GM23338 (cell line): ENCODE data around the gene P3H4. TPM values are rescaled to one million over a fixed set of nuclear protein-coding genes. Genes with fewer than 3 reads are reported as not detected.
A peak's percentile ranks its signal among the peaks of the same experiment; 100 is the strongest.

Experiments
- ATAC-seq: fragments of 200-7000 bp; cut with Tn5 transposase; 3 replicates; pipeline ENCODE4 v1.9.1; 2020
- DNase-seq: peaks from one replicate; pipeline ENCODE4 v3.0.0-alpha.2; 2015; ENCODE audit warnings: low spot score
- H2AFZ ChIP-seq: fragments of 200-600 bp; sonication (generic); 2 replicates; pipeline ENCODE4 v1.8.0; 2016; ENCODE audit warnings: antibody characterized with exemption, mild to moderate bottlenecking, moderate library complexity
- H3F3A ChIP-seq: fragments of 200-600 bp; sonication (generic); replicated peaks from 2 replicates; pipeline ENCODE4 v1.8.0; 2017; ENCODE audit warnings: antibody characterized with exemption, mixed run types, low read depth
- H3K27ac ChIP-seq: fragments of 200-600 bp; sonication (generic); 2 replicates; pipeline ENCODE4 v1.6.1; 2016; ENCODE audit warnings: low read depth
- H3K27me3 ChIP-seq: fragments of 200-600 bp; sonication (generic); 2 replicates; pipeline ENCODE4 v1.8.0; 2016; ENCODE audit warnings: mild to moderate bottlenecking, mixed run types, moderate library complexity; ENCODE audit not compliant: insufficient read depth
- H3K36me3 ChIP-seq: fragments of 200-600 bp; sonication (generic); 2 replicates; pipeline ENCODE4 v1.8.0; 2016; ENCODE audit warnings: mild to moderate bottlenecking; ENCODE audit not compliant: insufficient read depth
- H3K4me1 ChIP-seq: fragments of 200-600 bp; sonication (generic); 2 replicates; pipeline ENCODE4 v1.8.0; 2016; ENCODE audit warnings: mild to moderate bottlenecking, moderate library complexity; ENCODE audit not compliant: insufficient read depth
- H3K4me2 ChIP-seq: fragments of 200-600 bp; sonication (generic); 2 replicates; pipeline ENCODE4 v1.7.1; 2017; ENCODE audit warnings: mixed run types
- H3K4me3 ChIP-seq: fragments of 200-600 bp; sonication (generic); 2 replicates; pipeline ENCODE4 v1.6.1; 2016; ENCODE audit warnings: mixed run types
- H3K79me2 ChIP-seq: fragments of 200-600 bp; sonication (generic); replicated peaks from 2 replicates; pipeline ENCODE4 v1.8.0; 2017; ENCODE audit warnings: mild to moderate bottlenecking; ENCODE audit not compliant: insufficient read depth
- H3K9me2 ChIP-seq: fragments of 200-600 bp; sonication (generic); 2 replicates; pipeline ENCODE4 v1.8.0; 2017; ENCODE audit not compliant: insufficient read depth
- H4K20me1 ChIP-seq: fragments of 200-600 bp; sonication (generic); replicated peaks from 2 replicates; pipeline ENCODE4 v1.8.0; 2017; ENCODE audit warnings: mild to moderate bottlenecking; ENCODE audit not compliant: insufficient read depth
- H3K27ac Mint-ChIP-seq: 2 replicates; pipeline ENCODE4 v1.8.0; 2020; ENCODE audit warnings: inconsistent platforms, mild to moderate bottlenecking, moderate library complexity, mixed read lengths
- H3K27me3 Mint-ChIP-seq: 3 replicates; pipeline ENCODE4 v1.8.0; 2022; ENCODE audit warnings: low read depth, mild to moderate bottlenecking, moderate library complexity, mixed read lengths, inconsistent platforms; ENCODE audit not compliant: insufficient read depth, poor library complexity
- H3K36me3 Mint-ChIP-seq: 3 replicates; pipeline ENCODE4 v1.8.0; 2021; ENCODE audit warnings: low read depth, mild to moderate bottlenecking, inconsistent platforms, moderate library complexity, mixed read lengths
- H3K4me1 Mint-ChIP-seq: 3 replicates; pipeline ENCODE4 v1.8.0; 2020; ENCODE audit warnings: mild to moderate bottlenecking, inconsistent platforms, mixed read lengths
- H3K4me3 Mint-ChIP-seq: 3 replicates; pipeline ENCODE4 v1.8.0; 2021; ENCODE audit warnings: moderate library complexity, mild to moderate bottlenecking, inconsistent platforms, mixed read lengths
- H3K9me3 Mint-ChIP-seq: 3 replicates; pipeline ENCODE4 v1.8.0; 2020; ENCODE audit warnings: moderate library complexity, mild to moderate bottlenecking, inconsistent platforms, mixed read lengths
- CREB1 ChIP-seq: fragments of 250-450 bp; sonication (Bioruptor Pico); IDR thresholded peaks from 2 replicates; pipeline ENCODE4 v1.5.0; 2020; ENCODE audit warnings: low read depth, mild to moderate bottlenecking, moderate library complexity
- CTCF ChIP-seq, 2 experiments: fragments of 200-600 bp in 1 of 2; sonication (generic) in 1 of 2; conservative IDR thresholded peaks; 2 replicates each; pipeline versions ENCODE4 v1.5.1 to v1.6.1; 2016 to 2017; ENCODE audit warnings: antibody characterized with exemption in 2 of 2, low read depth in 2 of 2, mild to moderate bottlenecking in 2 of 2, moderate library complexity in 1 of 2
- ETS1 ChIP-seq: IDR thresholded peaks from 2 replicates; pipeline ENCODE4 v1.6.1; 2016; ENCODE audit warnings: antibody characterized with exemption
- JUNB ChIP-seq: IDR thresholded peaks from one replicate; pipeline ENCODE4 v1.6.1; 2016; ENCODE audit warnings: antibody characterized with exemption; ENCODE audit not compliant: unreplicated experiment
- POLR2AphosphoS5 ChIP-seq: IDR thresholded peaks from 2 replicates; pipeline ENCODE4 v1.6.1; 2016; ENCODE audit warnings: antibody characterized with exemption, low read depth
- REST ChIP-seq: IDR thresholded peaks from one replicate; pipeline ENCODE4 v1.6.1; 2018; ENCODE audit warnings: antibody characterized with exemption; ENCODE audit not compliant: unreplicated experiment
- STAT1 ChIP-seq: IDR thresholded peaks from one replicate; pipeline ENCODE4 v1.6.1; 2016; ENCODE audit warnings: antibody characterized with exemption; ENCODE audit not compliant: unreplicated experiment
- ZNF114 ChIP-seq: fragments of 250-450 bp; sonication (Bioruptor Pico); IDR thresholded peaks from 2 replicates; pipeline ENCODE4 v1.5.0; 2020; ENCODE audit warnings: mild to moderate bottlenecking, moderate library complexity
- ZNF462 ChIP-seq: fragments of 250-450 bp; sonication (Bioruptor Pico); IDR thresholded peaks from 2 replicates; pipeline ENCODE4 v1.5.0; 2020; ENCODE audit warnings: mild to moderate bottlenecking, moderate library complexity
- polyA plus RNA-seq: library from polyadenylated mRNA; unstranded; fragments of >200 nt; fragmentation: Nextera tagmentation; extraction: Ambion mirVana; gene quantifications from 2 replicates; pipeline ENCODE4 v1.2.1, GENCODE V29; 2016
- total RNA-seq: library from RNA; depleted of rRNA; stranded (reverse); fragments of >200 nt; shearing (Covaris generic); gene quantifications from 2 replicates; pipeline ENCODE4 v1.2.3, GENCODE V29; 2014

P3H4 gene
- total and polyA plus RNA-seq, 2 experiments from 2014 or later = 16.0 to 33.3 TPM

- TF ChIP-seq ETS1 (no peak), JUNB (no peak), ZNF114 (CRISPR knock-in tag) (no peak), REST (no peak), POLR2AphosphoS5 (no peak), CREB1 (CRISPR knock-in tag) (no peak), STAT1 (no peak)
Observed at GRCh38 chr17:41803049-41804020, 8.4 kb downstream of the P3H4 start (continued).

- H3K27me3 Mint-ChIP-seq = peaks cover 20% of the 10 kb centered on the region
- peak; percentile 74 for ATAC-seq
- Histone ChIP-seq H3K4me3 (peak overlapping the region; percentile 48), H3K27ac (peak overlapping the region; percentile 68), H3K4me2 (peak overlapping the region; percentile 79), H3F3A (peaks cover under 1% of the 10 kb centered on the region; the same call in 1 of the 2 replicates), H3K27me3 (0 out of 2 replicates have a peak, but pooled peaks cover under 1% of the 10 kb centered on the region), H3K9me2 (no peaks in the 10 kb centered on the region), H3K79me2 (no peaks in the 10 kb centered on the region), H3K4me1 (peaks cover 14% of the 10 kb centered on the region), H4K20me1 (no peaks in the 10 kb centered on the region; the same call in 1 of the 2 replicates), H3K36me3 (no peaks in the 10 kb centered on the region), H2AFZ (no peak overlapping the region)
- H3K4me1 Mint-ChIP-seq = peaks cover 26% of the 10 kb centered on the region
- peak; percentile 93 for DNase-seq
- peaks cover 35% of the 10 kb centered on the region for H3K36me3 Mint-ChIP-seq
- H3K27ac Mint-ChIP-seq = no peak overlapping the region; the same call in none of the 2 replicates
- no peaks in the 10 kb centered on the region for H3K9me3 Mint-ChIP-seq
- peak overlapping the region; percentile 53; the same call in 2 of the 3 replicates for H3K4me3 Mint-ChIP-seq
- peak; percentile 98 for TF ChIP-seq CTCF (conservative IDR thresholded peaks at IDR 0.05; ENCODE audit: low read depth in 2 of 2)
- TF ChIP-seq ZNF462 (CRISPR knock-in tag) = no peak
Observed at GRCh38 chr17:41801374-41802271, 10.1 kb downstream of the P3H4 start.
